DOHH2 (cell line): ENCODE measurements around the gene KCND1.

ENCODE experiments used
- EZH2phosphoT487 ChIP-seq: fragments of 200-600 bp; sonication (generic); IDR thresholded peaks from 2 replicates; pipeline ENCODE4 v1.6.1; 2017; ENCODE audit warnings: borderline replicate concordance, mild to moderate bottlenecking, antibody characterized with exemption, low read length, moderate library complexity, mixed read lengths
- TF ChIP-seq, protein P1 (sequence below): fragments of 200-600 bp; sonication (generic); IDR thresholded peaks from one replicate; pipeline ENCODE4 v1.5.1; 2014; ENCODE audit warnings: antibody characterized with exemption, mild to moderate bottlenecking, low read depth, low read length; ENCODE audit not compliant: poor library complexity, severe bottlenecking

DNA sequence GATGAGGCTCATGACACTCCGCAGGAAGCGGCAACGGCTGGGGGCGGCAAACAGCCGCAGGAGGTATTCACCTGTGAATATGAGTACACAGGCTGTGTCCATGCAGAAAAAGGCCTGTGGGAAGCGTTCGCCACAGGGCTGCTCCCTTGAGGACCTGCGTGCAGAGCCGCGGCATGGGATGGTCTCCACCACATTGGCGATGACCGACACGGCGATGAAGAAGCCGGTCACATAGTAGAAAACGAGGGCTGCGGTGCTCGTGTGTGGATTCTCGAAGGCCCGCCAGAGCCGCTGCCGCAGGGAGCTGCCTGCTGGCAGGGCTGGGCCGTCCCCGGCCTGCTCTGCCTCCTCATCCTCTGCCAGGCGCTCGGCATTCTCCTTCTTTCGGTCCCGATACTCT lies 2.2 kb downstream of the KCND1 start:
- TF ChIP-seq, protein P1, sequence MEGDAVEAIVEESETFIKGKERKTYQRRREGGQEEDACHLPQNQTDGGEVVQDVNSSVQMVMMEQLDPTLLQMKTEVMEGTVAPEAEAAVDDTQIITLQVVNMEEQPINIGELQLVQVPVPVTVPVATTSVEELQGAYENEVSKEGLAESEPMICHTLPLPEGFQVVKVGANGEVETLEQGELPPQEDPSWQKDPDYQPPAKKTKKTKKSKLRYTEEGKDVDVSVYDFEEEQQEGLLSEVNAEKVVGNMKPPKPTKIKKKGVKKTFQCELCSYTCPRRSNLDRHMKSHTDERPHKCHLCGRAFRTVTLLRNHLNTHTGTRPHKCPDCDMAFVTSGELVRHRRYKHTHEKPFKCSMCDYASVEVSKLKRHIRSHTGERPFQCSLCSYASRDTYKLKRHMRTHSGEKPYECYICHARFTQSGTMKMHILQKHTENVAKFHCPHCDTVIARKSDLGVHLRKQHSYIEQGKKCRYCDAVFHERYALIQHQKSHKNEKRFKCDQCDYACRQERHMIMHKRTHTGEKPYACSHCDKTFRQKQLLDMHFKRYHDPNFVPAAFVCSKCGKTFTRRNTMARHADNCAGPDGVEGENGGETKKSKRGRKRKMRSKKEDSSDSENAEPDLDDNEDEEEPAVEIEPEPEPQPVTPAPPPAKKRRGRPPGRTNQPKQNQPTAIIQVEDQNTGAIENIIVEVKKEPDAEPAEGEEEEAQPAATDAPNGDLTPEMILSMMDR = no peak
- no peak for TF ChIP-seq EZH2phosphoT487
